ENCODE data around the gene CEP112.

CEP112 gene

GRCh38 chr17:65978871-65979270 lies 213.1 kb downstream of the CEP112 start:
- no peak for DNase-seq

- DNase-seq = no peak
Measured at GRCh38 chr17:65977041-65977440, 214.9 kb downstream of the CEP112 start.

GRCh38 chr17:65975878-65976277 lies 216.1 kb downstream of the CEP112 start:
- no peak for DNase-seq

- no peak for DNase-seq
Measured at GRCh38 chr17:65973237-65973636, 218.7 kb downstream of the CEP112 start.

- DNase-seq = no peak
Measured at GRCh38 chr17:65967372-65967771, 224.6 kb downstream of the CEP112 start.

- no peak for DNase-seq
Measured at GRCh38 chr17:65966072-65966695, 225.7 kb downstream of the CEP112 start.

GRCh38 chr17:65963179-65963578 lies 228.8 kb downstream of the CEP112 start:
- DNase-seq = no peak

- no peak for DNase-seq
Measured at GRCh38 chr17:65959630-65960029, 232.3 kb downstream of the CEP112 start.

GRCh38 chr17:65956814-65957213 lies 235.1 kb downstream of the CEP112 start:
- DNase-seq = no peak

GRCh38 chr17:65954148-65954449 lies 237.8 kb downstream of the CEP112 start:
- DNase-seq = no peak

GRCh38 chr17:65953316-65954147 lies 238.4 kb downstream of the CEP112 start:
- no peak for DNase-seq

- no peak for DNase-seq
Measured at GRCh38 chr17:65952586-65952985, 239.3 kb downstream of the CEP112 start.

GRCh38 chr17:65952015-65952414 lies 239.9 kb downstream of the CEP112 start:
- DNase-seq = no peak

GRCh38 chr17:65947831-65948230 lies 244.1 kb downstream of the CEP112 start:
- DNase-seq = no peak

- no peak for DNase-seq
Measured at GRCh38 chr17:65942592-65942991, 249.3 kb downstream of the CEP112 start.

GRCh38 chr17:65941356-65941899 lies 250.5 kb downstream of the CEP112 start:
- no peak for DNase-seq

- no peak for DNase-seq
Measured at GRCh38 chr17:65936013-65936412, 255.9 kb downstream of the CEP112 start.

- DNase-seq = no peak
Measured at GRCh38 chr17:65933290-65933689, 258.6 kb downstream of the CEP112 start.

GRCh38 chr17:65931246-65932149 lies 260.4 kb downstream of the CEP112 start:
- peak; percentile 28 for DNase-seq

- DNase-seq = no peak
Measured at GRCh38 chr17:65930140-65930730, 261.7 kb downstream of the CEP112 start.

- DNase-seq = no peak
Measured at GRCh38 chr17:65926599-65926998, 265.3 kb downstream of the CEP112 start.

GRCh38 chr17:65925606-65926307 lies 266.2 kb downstream of the CEP112 start:
- DNase-seq = no peak

All from T1000 (cell line).